ENCODE results near the gene CYFIP2.

The CYFIP2 gene

GRCh38 chr5:157273131-157273556 is 7.2 kb downstream of the CYFIP2 start:
- Histone ChIP-seq H2AFZ (no peak overlapping the region), H3K27ac (no peak overlapping the region)
- TF ChIP-seq CTCF (IDR thresholded peaks at IDR 0.05) = no peak

GRCh38 chr5:157275403-157275802 is 9.5 kb downstream of the CYFIP2 start:
- no peaks in the 10 kb centered on the region for H3K27me3 ChIP-seq (ENCODE audit: control insufficient read depth, insufficient read depth, low read length)
- H3K27ac ChIP-seq = no peak overlapping the region
- H3K79me2 ChIP-seq = peaks cover 58% of the 10 kb centered on the region
- TF ChIP-seq CTCF (IDR thresholded peaks at IDR 0.05) = no peak
- no peak overlapping the region for H3K9ac ChIP-seq
- no peak overlapping the region for H3K4me3 ChIP-seq (ENCODE audit: low read depth, low read length)
- H3K4me2 ChIP-seq (ENCODE audit: low read length) = no peak overlapping the region
- H3K9me3 ChIP-seq (ENCODE audit: control insufficient read depth, low read length) = no peaks in the 10 kb centered on the region
- no peaks in the 10 kb centered on the region for H3K36me3 ChIP-seq (ENCODE audit: control insufficient read depth, insufficient read depth, low read length)
- H3K4me1 ChIP-seq = peaks cover 26% of the 10 kb centered on the region
- H2AFZ ChIP-seq = no peak overlapping the region

More at GRCh38 chr5:157273131-157273556, 7.2 kb downstream of the CYFIP2 start:
- Histone ChIP-seq H3K4me3 (ENCODE audit: low read depth, low read length) (no peak overlapping the region), H3K79me2 (peaks cover 52% of the 10 kb centered on the region), H3K4me1 (peaks cover 47% of the 10 kb centered on the region), H3K27me3 (ENCODE audit: control insufficient read depth, insufficient read depth, low read length) (no peaks in the 10 kb centered on the region), H3K9me3 (ENCODE audit: control insufficient read depth, low read length) (no peaks in the 10 kb centered on the region), H3K4me2 (ENCODE audit: low read length) (no peak overlapping the region), H3K36me3 (ENCODE audit: control insufficient read depth, insufficient read depth, low read length) (no peaks in the 10 kb centered on the region), H3K9ac (no peak overlapping the region)

- H2AFZ ChIP-seq = no peak overlapping the region
These were observed 12.6 kb downstream of the CYFIP2 start for GRCh38 chr5:157278319-157279037.

GRCh38 chr5:157279605-157280239 is 13.8 kb downstream of the CYFIP2 start:
- no peak overlapping the region for H3K4me3 ChIP-seq (ENCODE audit: low read depth, low read length)
- no peaks in the 10 kb centered on the region for H3K9me3 ChIP-seq (ENCODE audit: control insufficient read depth, low read length)
- H3K4me1 ChIP-seq = peaks cover 29% of the 10 kb centered on the region
- no peaks in the 10 kb centered on the region for H3K36me3 ChIP-seq (ENCODE audit: control insufficient read depth, insufficient read depth, low read length)
- no peak for TF ChIP-seq CTCF (IDR thresholded peaks at IDR 0.05)
- no peak overlapping the region for H2AFZ ChIP-seq
- H3K27ac ChIP-seq = no peak overlapping the region
- H3K9ac ChIP-seq = no peak overlapping the region
- H3K27me3 ChIP-seq (ENCODE audit: control insufficient read depth, insufficient read depth, low read length) = no peaks in the 10 kb centered on the region
- H3K4me2 ChIP-seq (ENCODE audit: low read length) = no peak overlapping the region
- H3K79me2 ChIP-seq = peaks cover 40% of the 10 kb centered on the region

More at GRCh38 chr5:157278319-157279037, 12.6 kb downstream of the CYFIP2 start:
- H3K9ac ChIP-seq = no peak overlapping the region
- no peaks in the 10 kb centered on the region for H3K36me3 ChIP-seq (ENCODE audit: control insufficient read depth, insufficient read depth, low read length)
- no peaks in the 10 kb centered on the region for H3K27me3 ChIP-seq (ENCODE audit: control insufficient read depth, insufficient read depth, low read length)
- H3K4me1 ChIP-seq = peaks cover 18% of the 10 kb centered on the region
- H3K9me3 ChIP-seq (ENCODE audit: control insufficient read depth, low read length) = no peaks in the 10 kb centered on the region
- no peak for TF ChIP-seq CTCF (IDR thresholded peaks at IDR 0.05)
- H3K79me2 ChIP-seq = peaks cover 48% of the 10 kb centered on the region
- no peak overlapping the region for H3K4me3 ChIP-seq (ENCODE audit: low read depth, low read length)
- no peak overlapping the region for H3K27ac ChIP-seq
- no peak overlapping the region for H3K4me2 ChIP-seq (ENCODE audit: low read length)
